Activated CD8-positive, alpha-beta T cell treated with anti-CD3 and anti-CD28 coated beads, Interleukin-2, amount 10 ng/mL, durations not matched to agents 7 days and 5 days (primary cell): ENCODE results near the gene ORC6. TPM values are rescaled to one million over a fixed set of nuclear protein-coding genes. Genes with fewer than 3 reads are reported as not detected.

Source experiments
- ATAC-seq: fragments of 150-1000 bp; cut with Tn5 transposase; one replicate; pipeline ENCODE4 v1.10.0; 2021; ENCODE audit warnings: moderate library complexity
- CTCF ChIA-PET: fragments of 350-600 bp; sonication (Branson Sonifier 250); formaldehyde crosslinking; loops from one replicate; lab custom pipeline; 2021; ENCODE audit warnings: antibody characterized with exemption; lab: Charles Lee
- POLR2A ChIA-PET: fragments of 350-600 bp; sonication (Branson Sonifier 250); formaldehyde crosslinking; loops from one replicate; lab custom pipeline; 2021; ENCODE audit warnings: antibody characterized with exemption; lab: Charles Lee
- DNase-seq: peaks from one replicate; pipeline ENCODE4 v3.0.0-alpha.2; 2020
- H3K27ac Mint-ChIP-seq: one replicate; pipeline ENCODE4 v1.8.0; 2021; ENCODE audit warnings: mild to moderate bottlenecking, mixed read lengths
- H3K27me3 Mint-ChIP-seq: one replicate; pipeline ENCODE4 v1.8.0; 2021; ENCODE audit warnings: low read depth, mixed read lengths
- H3K36me3 Mint-ChIP-seq: one replicate; pipeline ENCODE4 v1.8.0; 2021; ENCODE audit warnings: low read depth, mixed read lengths
- H3K4me1 Mint-ChIP-seq: one replicate; pipeline ENCODE4 v1.8.0; 2021; ENCODE audit warnings: low read depth, mixed read lengths
- H3K4me3 Mint-ChIP-seq: one replicate; pipeline ENCODE4 v1.8.0; 2021; ENCODE audit warnings: mild to moderate bottlenecking, mixed read lengths
- H3K9me3 Mint-ChIP-seq: one replicate; pipeline ENCODE4 v1.8.0; 2022; ENCODE audit warnings: mixed read lengths; ENCODE audit not compliant: insufficient read depth
- total RNA-seq, 2 experiments: library from RNA; stranded (reverse); gene quantifications; one replicate each; pipeline ENCODE4 v1.2.3, GENCODE V29; 2021

The ORC6 gene
- total RNA-seq, 2 experiments from 2014 or later = 44.4 to 48.1 TPM

DNA sequence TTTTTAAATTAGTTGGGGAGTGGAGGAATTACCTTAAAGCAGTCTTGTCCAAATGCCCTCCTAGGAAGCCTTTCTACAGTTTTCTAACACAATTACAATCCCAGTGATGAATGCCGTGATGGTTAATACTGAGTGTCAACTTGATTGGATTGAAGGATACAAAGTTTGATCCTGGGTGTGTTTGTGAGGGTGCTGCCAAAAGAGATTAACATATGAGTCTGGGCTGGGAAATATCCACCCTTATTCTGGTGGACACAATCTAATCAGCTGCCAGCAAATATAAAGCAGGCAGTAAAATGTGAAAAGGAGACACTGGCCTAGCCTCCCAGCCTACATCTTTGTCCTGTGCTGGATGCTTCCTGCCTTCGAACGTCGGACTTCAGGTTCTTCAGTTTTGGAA is 12.2 kb downstream of the ORC6 start:
- Mint-ChIP-seq H3K27me3 (no peaks in the 10 kb centered on the region), H3K4me3 (no peak overlapping the region), H3K36me3 (peaks cover 22% of the 10 kb centered on the region), H3K27ac (peak overlapping the region; percentile 24), H3K9me3 (no peaks in the 10 kb centered on the region), H3K4me1 (no peaks in the 10 kb centered on the region)
- DNase-seq = no peak
- POLR2A ChIA-PET = no interaction called here
- no peak for ATAC-seq
- CTCF ChIA-PET = interaction anchor here (1.7 kb wide), 1 partner anchor 9 kb away, joined by 3 read pairs; no protein-coding TSS in a partner anchor

- peaks cover 18% of the 10 kb centered on the region for H3K36me3 Mint-ChIP-seq
- no peak for DNase-seq
- H3K27me3 Mint-ChIP-seq = no peaks in the 10 kb centered on the region
- ATAC-seq = no peak
- H3K4me3 Mint-ChIP-seq = no peak overlapping the region
- ChIA-PET CTCF (interaction anchor here (1.7 kb wide), 1 partner anchor 10 kb away, joined by 3 read pairs; no protein-coding TSS in a partner anchor), POLR2A (no interaction called here)
- no peaks in the 10 kb centered on the region for H3K4me1 Mint-ChIP-seq
- no peak overlapping the region for H3K27ac Mint-ChIP-seq
- H3K9me3 Mint-ChIP-seq = no peaks in the 10 kb centered on the region
These were observed 12.6 kb downstream of the ORC6 start for GRCh38 chr16:46702030-46702429.

GRCh38 chr16:46706642-46707041 is 17.2 kb downstream of the ORC6 start:
- H3K27ac Mint-ChIP-seq = no peak overlapping the region
- POLR2A ChIA-PET = no interaction called here
- ATAC-seq (no peak), DNase-seq (no peak)
- peaks cover 4% of the 10 kb centered on the region for H3K36me3 Mint-ChIP-seq
- no peaks in the 10 kb centered on the region for H3K4me1 Mint-ChIP-seq
- peaks cover 2% of the 10 kb centered on the region for H3K27me3 Mint-ChIP-seq
- CTCF ChIA-PET = no interaction called here
- no peak overlapping the region for H3K4me3 Mint-ChIP-seq
- no peaks in the 10 kb centered on the region for H3K9me3 Mint-ChIP-seq

GRCh38 chr16:46709469-46710005 is 20.1 kb downstream of the ORC6 start:
- Mint-ChIP-seq H3K36me3 (no peaks in the 10 kb centered on the region), H3K27me3 (peaks cover 2% of the 10 kb centered on the region), H3K4me1 (no peaks in the 10 kb centered on the region), H3K4me3 (no peak overlapping the region), H3K27ac (no peak overlapping the region), H3K9me3 (no peaks in the 10 kb centered on the region)
- ChIA-PET POLR2A (interaction anchor here (0.7 kb wide), 1 partner anchor 51 kb away, joined by 3 read pairs; no protein-coding TSS in a partner anchor), CTCF (interaction anchor here (0.8 kb wide), 1 partner anchor 14 kb away, joined by 3 read pairs; no protein-coding TSS in a partner anchor)
- ATAC-seq (no peak), DNase-seq (no peak)

GRCh38 chr16:46711106-46712058 is 21.9 kb downstream of the ORC6 start:
- Mint-ChIP-seq H3K9me3 (no peaks in the 10 kb centered on the region), H3K27ac (no peak overlapping the region), H3K27me3 (peaks cover 2% of the 10 kb centered on the region), H3K4me3 (no peak overlapping the region), H3K36me3 (no peaks in the 10 kb centered on the region), H3K4me1 (no peaks in the 10 kb centered on the region)
- no peak for DNase-seq
- POLR2A ChIA-PET = no interaction called here
- no peak for ATAC-seq
- CTCF ChIA-PET = no interaction called here

DNA sequence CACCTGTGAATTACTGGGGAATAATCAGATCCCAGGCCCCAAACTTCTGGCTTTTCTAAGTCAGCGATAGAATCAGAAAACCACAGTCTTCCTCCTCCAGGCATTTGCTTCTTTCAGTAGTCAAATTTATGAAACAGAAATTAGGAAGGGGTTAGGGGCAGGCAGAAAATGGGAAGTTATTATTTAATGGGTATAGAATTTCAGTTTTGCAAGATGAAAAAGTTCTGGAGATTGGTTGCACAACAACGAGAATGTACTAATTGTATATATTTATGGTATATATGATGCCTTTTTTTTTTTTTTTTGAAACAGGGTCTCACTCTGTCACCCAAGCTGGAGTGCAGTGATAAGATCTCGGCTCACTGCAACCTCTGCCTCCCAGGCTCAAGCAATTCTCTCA is 23.5 kb downstream of the ORC6 start:
- no peak overlapping the region for H3K4me3 Mint-ChIP-seq
- POLR2A ChIA-PET = no interaction called here
- CTCF ChIA-PET = no interaction called here
- peaks cover 2% of the 10 kb centered on the region for H3K27me3 Mint-ChIP-seq
- no peaks in the 10 kb centered on the region for H3K9me3 Mint-ChIP-seq
- no peak for ATAC-seq
- H3K27ac Mint-ChIP-seq = no peak overlapping the region
- H3K4me1 Mint-ChIP-seq = no peaks in the 10 kb centered on the region
- no peak for DNase-seq
- H3K36me3 Mint-ChIP-seq = no peaks in the 10 kb centered on the region

DNA sequence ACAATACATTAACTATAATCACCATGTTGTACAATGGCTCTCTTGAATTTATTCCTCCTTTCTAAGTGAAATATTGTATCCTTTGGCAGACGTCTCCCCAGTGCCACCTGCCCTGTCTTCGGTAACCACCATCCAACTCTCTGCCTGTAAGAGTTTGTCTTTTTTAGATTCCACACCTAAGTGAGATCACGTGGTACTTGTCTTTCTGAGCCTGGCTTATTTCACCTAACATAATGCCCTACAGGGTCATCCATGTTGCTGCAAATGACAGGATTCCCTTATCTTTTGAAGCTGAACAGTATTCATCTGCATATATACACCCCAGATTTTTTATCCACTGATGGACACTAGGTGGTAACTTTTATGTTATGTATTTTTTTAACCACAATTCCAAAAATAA is 24.2 kb downstream of the ORC6 start:
- CTCF ChIA-PET = no interaction called here
- POLR2A ChIA-PET = no interaction called here
- no peaks in the 10 kb centered on the region for H3K36me3 Mint-ChIP-seq
- DNase-seq = no peak
- ATAC-seq = no peak
- no peaks in the 10 kb centered on the region for H3K9me3 Mint-ChIP-seq
- H3K4me3 Mint-ChIP-seq = no peak overlapping the region
- H3K27ac Mint-ChIP-seq = no peak overlapping the region
- H3K27me3 Mint-ChIP-seq = no peaks in the 10 kb centered on the region
- H3K4me1 Mint-ChIP-seq = no peaks in the 10 kb centered on the region

DNA sequence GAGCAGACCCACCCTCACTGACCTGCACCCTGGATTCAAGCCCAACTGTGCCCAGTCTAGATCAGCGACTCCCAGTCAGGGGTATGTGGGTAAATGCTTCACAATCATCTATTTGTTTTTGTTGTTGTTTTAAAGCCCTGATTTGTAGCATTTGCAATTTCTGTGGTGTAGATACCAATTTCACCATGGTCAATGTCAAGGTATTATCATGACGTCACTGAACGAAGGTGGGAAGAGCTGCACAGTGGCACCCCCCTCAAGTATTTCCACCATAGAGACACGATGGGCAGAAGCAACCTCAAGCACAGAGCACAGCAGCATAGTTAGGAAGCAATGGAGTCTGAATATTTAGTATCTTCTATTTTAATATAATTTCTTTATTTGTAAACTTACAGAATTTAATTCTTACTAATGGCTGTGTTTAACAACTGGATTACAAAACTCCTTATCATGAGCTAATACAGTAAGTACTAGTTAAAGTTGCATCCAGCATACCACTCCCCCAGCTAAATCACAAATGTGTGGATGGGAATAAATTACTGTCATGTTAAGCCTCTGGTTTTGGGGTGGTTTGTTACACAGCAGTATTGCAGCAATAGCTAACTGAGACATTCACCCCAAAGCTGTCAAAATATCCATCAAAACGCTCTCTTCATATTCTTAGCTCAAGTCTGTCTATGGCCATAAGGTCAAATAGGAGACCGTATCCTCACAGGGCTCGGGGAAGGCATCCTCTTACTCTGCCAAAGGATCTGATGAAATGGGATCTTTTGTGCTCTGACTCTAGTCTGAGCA is 25.5 kb downstream of the ORC6 start:
- no peak overlapping the region for H3K27ac Mint-ChIP-seq
- H3K4me3 Mint-ChIP-seq = no peak overlapping the region
- POLR2A ChIA-PET = no interaction called here
- no peak for DNase-seq
- H3K36me3 Mint-ChIP-seq = no peaks in the 10 kb centered on the region
- no peaks in the 10 kb centered on the region for H3K4me1 Mint-ChIP-seq
- H3K27me3 Mint-ChIP-seq = no peaks in the 10 kb centered on the region
- ATAC-seq = no peak
- no peaks in the 10 kb centered on the region for H3K9me3 Mint-ChIP-seq
- CTCF ChIA-PET = no interaction called here

- Mint-ChIP-seq H3K4me1 (no peaks in the 10 kb centered on the region), H3K27me3 (no peaks in the 10 kb centered on the region), H3K36me3 (no peaks in the 10 kb centered on the region), H3K4me3 (no peak overlapping the region), H3K9me3 (no peaks in the 10 kb centered on the region), H3K27ac (no peak overlapping the region)
- DNase-seq = no peak
- ATAC-seq = no peak
- ChIA-PET POLR2A (no interaction called here), CTCF (no interaction called here)
These were observed 26.4 kb downstream of the ORC6 start for GRCh38 chr16:46715769-46716305.

- H3K27me3 Mint-ChIP-seq = no peaks in the 10 kb centered on the region
- no peak overlapping the region for H3K4me3 Mint-ChIP-seq
- no peaks in the 10 kb centered on the region for H3K9me3 Mint-ChIP-seq
- no peaks in the 10 kb centered on the region for H3K36me3 Mint-ChIP-seq
- POLR2A ChIA-PET = no interaction called here
- no peaks in the 10 kb centered on the region for H3K4me1 Mint-ChIP-seq
- CTCF ChIA-PET = no interaction called here
- no peak for DNase-seq
- ATAC-seq = no peak
- no peak overlapping the region for H3K27ac Mint-ChIP-seq
These were observed 28.2 kb downstream of the ORC6 start for GRCh38 chr16:46717692-46718091.

- DNase-seq (no peak), ATAC-seq (no peak)
- Mint-ChIP-seq H3K27me3 (peaks cover 2% of the 10 kb centered on the region), H3K4me1 (no peaks in the 10 kb centered on the region), H3K27ac (no peak overlapping the region), H3K9me3 (no peaks in the 10 kb centered on the region), H3K36me3 (no peaks in the 10 kb centered on the region), H3K4me3 (no peak overlapping the region)
- POLR2A ChIA-PET = no interaction called here
- CTCF ChIA-PET = no interaction called here
These were observed 28.8 kb downstream of the ORC6 start for GRCh38 chr16:46718214-46718613.
